ENCODE measurements around the gene UBXN11. TPM values are rescaled to one million over a fixed set of nuclear protein-coding genes. Genes with fewer than 3 reads are reported as not detected.
"Not testable (repeated sequence)": the region's sequence is repeated elsewhere in the genome, so short reads cannot be mapped to it uniquely, and the experiment has no call there.

The UBXN11 gene
- total RNA-seq, 1 donor from 2014 or later = 7.8 TPM

DNA sequence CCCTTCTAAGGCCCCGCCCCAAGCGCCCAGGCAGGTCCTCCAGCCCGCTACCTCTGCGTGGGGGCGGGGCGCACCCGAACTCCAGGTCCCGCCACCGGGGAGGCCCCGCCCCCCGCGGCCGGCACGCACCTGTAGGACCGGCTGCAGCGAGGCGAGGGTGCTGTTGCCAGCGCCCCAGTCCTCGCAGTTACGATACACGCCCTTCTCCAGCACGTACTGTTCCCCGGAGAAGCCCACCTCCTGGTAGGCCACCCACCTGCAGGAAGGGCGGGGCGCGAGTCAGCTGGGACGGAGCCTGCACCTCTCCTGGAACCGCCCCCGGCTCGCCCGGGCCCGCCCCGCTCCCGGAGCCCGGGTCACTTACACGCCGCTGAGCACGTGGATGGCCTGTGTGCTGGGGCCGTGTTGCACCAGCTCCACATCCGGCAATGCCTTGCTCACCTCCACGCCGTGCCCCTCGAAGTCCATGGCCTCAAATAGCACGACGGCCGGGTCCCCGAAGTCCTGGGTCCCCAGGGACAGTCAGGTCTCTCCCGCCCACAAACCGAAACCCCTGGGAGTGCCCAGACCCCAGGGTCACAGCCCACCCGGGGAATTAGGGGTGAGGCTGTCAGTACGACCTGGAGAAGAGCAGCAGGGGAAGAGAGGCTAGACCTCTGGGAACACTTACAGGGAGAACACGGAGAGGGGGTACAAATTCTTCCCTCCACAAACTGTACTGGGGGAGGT is 30.2 kb upstream of the UBXN11 start:
- DNase-seq = peak; percentile 63

DNA sequence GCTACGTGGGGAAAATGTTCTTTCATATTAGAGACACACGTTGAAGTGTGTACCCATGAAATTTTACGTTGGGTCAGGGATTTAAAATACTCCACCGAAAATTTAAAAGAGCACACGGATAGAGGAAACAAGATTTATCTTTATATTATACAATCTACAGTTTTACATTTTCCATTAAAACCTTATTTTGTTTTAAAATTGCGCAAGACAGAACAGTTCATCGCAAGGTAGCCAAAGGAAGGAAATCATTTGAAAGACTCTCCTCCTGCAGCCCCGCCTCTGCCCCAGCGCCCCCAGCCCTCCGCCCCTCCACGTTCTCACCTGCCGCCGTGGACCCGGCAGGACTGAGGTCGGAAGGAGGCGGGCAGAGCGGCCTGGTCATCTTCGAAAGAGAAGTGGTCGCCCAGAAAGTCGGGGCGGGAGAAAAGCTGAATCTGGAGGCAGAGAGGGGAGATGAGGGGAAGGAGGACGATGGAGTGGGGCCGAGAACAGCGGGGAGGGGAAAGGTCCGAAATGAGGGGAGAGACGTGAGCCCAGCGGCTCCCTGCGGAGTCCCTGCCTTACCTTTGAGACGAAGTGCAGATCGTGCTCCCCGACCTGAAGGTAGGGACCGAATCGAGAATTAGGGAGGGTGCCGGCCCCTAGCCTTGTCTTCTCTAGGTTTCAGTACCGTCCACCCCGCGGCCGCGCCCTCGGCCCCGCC is 29.5 kb upstream of the UBXN11 start:
- DNase-seq = no peak

DNA sequence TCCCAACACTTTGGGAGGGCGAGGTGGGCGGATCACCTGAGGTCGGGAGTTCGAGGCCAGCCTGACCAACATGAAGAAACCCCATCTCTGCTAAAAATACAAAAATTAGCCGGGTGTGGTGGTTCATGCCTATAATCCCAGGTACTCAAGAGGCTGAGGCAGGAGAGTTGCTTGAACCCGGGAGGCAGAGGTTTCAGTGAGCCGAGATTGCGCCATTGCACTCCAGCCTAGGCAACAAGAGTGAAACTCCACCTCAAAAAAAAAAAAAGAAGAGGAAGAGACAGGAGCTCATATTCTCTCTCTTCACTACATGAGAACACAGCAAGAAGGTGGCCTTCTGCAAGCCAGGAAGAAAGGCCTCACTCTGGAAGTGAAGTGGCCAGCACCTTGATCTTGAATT is 26.9 kb upstream of the UBXN11 start:
- DNase-seq = not testable (repeated sequence)

DNA sequence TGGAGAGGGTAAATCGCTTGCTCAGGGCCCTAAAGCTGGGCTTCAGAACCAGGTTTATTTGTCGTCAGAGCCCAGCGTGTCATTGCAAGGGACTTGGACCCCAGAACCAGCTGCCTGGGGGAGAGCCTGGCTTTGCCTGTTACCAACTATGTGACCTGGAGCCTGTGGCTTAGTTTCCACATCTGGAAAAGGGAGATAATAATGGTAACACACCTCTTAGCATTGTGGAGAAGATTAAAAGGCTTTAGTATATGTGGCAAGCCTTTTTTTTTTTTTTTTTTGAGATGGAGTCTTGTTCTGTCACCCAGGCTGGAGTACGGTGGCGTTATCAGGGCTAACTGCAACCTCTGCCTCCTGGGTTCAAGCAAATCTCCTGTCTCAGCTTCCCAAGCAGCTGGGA is 23.8 kb upstream of the UBXN11 start:
- DNase-seq = no peak

DNA sequence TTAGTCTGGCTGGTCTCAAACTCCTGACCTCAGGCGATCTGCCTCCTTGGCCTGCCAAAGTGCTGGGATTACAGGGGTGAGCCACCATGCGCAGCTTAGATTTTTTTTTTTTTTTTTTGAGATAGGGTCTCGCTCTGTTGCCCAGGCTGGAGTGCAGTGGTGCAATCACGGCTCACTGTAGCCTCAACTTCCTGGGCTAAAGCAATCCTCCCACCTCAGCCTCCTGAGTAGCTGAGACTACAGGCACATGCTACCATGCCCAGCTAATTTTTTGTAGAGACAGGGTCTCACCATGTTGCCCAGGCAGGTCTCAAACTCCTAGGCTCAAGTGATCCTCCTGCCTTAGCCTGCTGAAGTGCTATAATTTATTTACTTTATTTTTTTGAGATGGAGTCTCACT is 22.9 kb upstream of the UBXN11 start:
- DNase-seq = not testable (repeated sequence)

DNA sequence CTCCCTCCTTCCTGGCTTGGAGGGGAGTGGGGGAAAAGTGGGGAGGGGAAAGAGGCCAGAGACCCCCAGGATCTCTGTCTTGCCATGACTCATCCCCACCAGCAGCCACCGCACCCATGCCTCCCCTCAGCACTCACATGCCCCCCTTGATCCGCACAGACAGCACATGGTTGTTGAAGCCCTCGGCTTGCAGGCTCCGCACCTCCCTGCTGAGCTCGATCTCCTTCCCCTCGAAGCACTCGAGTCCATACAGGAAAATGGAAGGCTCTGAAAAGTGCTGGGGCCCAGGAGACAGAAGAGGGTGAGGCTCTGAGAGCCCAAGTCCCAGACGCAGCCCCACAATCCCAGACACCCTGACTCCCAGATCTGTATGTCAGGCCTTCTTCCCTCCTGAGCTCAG is 22.2 kb upstream of the UBXN11 start:
- no peak for DNase-seq

DNA sequence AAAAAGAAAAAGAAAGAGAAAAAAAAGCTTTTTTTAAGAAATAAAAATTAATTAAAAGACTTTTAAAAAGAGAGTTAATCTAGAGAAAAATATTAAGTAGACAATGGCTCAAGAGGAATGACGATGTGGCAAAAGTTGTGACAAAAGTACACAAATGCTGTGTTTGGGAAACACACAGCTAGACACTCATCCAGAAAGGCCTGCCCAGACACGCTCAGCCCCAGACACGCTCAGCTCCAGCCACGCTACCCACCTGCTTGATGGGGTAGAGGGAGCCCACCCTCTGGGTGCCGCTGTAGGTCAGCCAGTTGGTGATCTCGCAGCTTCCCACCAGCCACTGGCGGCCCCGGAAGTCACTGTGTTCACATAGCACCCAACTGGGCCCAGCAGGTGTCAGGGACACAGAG is 21.5 kb upstream of the UBXN11 start:
- peak; percentile 22 for DNase-seq

DNA sequence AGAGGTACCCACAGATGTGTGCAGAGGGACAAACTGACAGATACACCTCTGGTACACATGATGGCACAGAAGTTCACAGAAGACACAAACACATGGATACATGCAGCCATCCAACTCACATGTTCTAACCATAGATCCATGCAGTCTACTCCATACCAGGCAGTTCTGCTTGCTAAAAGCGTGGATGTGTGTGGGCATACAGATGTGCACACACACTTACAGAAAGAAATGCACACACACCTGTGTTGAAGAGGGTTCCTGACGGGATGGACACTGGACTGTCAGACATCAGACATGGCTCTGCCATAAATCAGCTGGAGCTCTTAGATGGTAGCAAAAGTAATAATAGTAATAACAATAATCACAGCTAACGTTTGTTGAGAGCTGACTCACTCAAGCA is 18.1 kb upstream of the UBXN11 start:
- no peak for DNase-seq

DNA sequence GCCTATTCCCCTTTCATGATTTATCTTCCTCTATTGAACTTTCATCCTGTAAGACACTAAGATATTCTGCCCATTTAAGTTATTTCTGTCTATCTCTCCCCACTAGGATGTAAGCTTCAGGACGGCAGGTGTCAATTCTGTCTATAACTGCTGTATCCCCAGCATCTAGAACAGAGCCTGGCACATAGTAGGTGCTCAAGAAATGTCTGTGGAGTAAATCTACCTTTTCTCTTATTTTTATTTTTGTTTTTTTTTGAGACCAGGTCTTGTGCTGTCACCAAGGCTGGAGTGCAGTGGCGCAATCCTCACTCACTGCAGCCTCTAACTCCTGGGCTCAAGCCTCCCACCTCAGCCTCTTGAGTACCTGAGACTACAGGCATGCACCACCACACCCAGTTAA is 16.9 kb upstream of the UBXN11 start:
- DNase-seq = no peak

DNA sequence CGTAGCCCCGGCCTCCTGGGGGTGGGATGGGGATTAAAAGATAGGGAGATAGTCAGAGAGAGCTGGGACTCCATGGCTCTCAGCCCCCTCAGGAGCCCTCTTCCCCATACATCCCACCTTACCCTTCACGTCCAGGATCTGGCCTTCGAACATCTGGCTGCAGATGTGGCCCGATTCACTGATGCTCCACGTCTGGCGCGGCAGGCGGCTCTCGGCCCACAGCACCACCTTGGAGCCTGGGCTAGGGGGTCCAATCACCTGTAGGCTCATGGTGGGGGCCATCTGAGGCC is 15.6 kb upstream of the UBXN11 start:
- no peak for DNase-seq

DNA sequence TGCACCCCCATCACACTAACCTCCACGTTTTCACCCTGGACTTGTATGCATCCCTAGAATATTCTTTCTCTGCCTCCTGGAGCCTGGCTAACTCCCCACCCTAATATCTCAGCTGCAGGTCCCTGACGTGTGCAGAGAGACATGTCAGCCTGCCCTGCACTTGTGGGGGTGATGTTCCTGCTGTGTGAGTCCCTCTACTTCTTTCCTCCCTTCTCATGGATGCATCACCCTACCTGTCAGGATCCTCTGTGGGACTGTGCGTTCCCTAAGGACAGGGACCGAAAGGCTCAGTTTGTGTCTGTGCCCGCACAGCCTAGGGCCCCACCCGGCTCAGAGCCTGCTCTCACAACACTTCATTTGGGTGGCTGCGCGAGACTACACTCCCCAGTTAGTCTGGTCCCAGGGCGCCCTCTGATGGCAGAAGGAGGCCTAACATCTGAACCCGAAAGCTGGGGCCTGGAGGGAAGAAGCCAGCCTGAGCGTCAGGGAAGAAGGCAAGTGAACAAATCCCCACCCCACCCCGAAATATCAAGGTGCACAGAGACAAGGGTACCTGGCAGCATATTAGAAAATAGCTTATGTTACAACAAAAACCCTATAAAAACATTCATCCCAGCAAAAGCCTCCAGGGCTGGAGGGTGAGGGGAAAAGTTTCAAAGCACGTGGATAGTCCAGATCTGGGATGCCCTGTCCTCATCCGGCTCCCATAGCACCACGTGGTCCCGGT is 15.0 kb upstream of the UBXN11 start:
- peak; percentile 95 for DNase-seq

DNA sequence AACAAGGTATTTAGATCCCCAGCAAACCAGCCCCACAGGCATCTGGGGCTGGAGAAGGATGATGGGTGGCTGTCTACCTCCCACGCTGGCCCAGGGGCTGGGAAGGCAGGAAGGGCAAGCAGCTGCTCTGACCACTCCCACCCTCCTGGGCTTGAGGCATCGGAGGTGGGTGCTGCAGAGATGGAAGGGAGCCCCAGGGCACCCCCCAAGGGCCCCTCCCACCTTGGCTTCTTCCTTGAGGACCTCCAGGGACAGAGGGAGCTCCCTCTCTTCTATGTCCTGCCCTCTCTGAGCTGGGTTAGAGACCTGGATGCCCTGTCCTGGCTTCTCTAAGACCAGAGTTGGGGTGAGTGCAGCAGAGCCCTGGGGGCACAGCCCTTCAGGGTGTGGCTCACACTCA is 14.5 kb upstream of the UBXN11 start:
- DNase-seq = no peak

DNA sequence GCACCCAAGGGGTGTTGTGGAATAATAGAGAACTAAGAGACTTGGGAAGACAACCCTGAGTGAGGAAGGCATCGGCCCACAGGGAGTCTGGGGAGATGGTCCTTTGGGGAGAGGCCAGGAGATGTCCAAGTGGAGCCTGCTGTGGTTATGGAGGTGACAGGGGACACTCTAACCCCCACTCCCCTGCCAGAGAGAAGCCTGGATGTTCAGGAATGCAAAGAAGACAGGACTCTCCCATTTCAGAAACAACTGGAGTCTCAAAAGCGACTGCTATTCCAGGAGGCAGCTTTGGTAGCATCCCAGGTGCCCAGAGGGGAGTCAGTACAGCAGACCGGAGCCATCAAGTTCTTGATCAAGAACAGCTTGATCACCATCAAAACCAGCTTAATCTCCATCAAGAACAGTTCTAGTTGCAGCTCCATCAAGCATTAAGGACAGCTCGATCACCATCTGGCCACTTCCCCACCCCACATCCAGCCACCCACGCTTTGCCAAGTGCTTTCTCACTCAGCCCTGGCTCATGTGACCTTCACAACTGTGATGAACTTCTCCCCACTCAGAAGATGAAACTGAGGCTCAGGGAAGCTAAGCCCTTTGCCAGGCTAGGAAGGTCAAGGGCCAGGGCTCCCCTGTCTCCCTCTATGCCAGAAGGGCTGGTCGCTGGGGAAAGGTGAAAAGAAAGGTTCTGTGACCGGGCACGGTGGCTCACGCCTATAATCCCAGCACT is 12.1 kb upstream of the UBXN11 start:
- DNase-seq = no peak

DNA sequence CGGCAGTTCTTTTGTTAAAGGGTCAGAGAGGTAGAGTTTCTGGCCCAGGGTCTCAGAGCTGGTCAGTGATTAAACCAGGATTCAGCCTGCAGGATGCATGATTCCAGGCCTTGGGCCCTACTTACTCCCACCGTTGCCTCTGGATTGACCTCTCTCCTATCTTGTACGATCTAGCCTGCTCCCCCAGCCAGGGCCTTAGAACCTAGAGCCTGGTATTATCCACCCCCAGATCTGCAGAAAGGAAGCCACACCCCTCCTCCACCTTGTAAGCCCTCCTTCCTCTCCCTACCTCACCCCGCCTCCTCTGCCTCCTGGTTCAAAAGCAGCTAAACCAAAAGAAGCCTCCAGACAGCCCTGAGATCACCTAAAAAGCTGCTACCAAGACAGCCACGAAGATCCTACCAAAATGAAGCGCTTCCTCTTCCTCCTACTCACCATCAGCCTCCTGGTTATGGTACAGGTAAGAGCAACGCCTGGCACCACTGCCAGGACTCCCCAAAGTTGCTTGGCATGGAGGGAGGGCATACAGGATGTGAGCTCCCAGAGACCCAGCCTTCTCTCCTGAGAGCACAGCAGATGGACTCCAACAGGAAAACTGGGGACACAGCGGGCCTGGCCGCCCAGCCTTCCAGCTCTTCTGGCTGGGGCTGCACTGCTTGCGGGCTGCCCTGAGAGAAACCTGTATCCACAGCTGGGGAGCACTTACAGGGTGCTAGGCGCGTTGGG is 11.3 kb upstream of the UBXN11 start, which contains the start of gene CD52:
CD52 (plus strand) TSS at position 347 of the 726 bp plus-strand sequence; CDS start at position 407, 60 bp downstream.
- DNase-seq = no peak

DNA sequence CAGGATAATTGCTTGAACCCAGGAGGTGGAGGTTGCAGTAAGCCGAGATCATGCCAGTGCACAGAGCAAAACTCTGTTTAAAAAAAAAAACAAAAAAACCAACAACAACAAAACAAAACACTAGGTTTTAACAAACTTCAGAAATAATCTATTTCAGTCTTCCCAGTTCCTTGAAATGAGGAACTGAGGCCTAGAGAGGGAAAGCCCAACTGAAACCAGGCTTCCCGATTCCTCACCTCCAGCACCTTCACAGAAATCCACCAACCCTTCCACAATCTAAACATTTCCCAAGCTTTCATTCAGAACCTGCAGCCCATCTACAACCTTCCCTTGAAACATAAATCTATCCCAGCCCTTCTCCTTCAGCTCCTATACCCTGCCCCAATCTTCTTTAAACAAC is 10.7 kb upstream of the UBXN11 start:
- DNase-seq = no peak

DNA sequence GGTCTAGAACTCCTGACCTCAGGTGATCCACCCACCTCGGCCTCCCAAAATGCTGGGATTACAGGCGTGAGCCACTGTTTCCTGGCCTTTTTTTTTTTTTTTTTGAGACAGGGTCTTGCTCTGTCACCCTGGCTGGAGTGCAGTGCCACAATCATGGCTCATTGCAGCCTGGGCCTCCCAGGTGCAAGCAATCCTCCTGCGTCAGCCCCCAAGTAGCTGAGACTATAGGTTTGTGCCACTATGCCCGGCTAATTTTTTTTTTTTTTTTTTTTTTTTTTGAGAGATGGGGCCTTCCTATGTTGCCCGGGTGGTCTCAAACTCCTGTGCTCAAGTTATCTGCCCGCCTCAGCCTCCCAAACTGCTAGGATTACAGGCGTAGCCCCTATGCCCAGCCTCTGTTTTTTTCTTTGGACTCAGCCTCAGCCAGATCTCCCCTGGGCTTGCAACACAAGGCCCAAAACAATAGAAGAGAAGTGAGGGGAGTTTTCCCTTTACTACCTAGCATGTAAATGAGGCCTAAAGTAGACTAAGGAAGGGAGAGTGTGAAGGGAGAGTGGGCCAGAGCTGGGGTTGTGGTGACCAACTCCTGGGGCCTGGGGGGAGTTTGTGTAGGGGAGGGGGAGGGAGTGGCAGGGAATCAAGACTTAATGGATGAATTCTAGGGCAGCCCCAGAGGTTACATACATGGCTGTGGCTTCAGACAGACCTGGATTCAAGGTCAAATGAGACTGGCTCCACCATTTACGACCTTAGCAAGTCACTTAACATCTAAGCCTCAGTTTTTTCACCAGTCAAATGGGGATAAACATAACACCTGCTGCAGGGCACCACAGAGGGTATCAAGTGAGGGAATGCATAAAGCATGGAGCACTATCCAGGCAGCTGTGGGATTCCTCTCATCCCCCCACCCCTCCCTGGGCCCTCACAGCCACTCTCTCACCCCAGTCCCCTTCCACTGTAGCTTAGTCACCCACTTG is 9.7 kb upstream of the UBXN11 start:
- DNase-seq = no peak

DNA sequence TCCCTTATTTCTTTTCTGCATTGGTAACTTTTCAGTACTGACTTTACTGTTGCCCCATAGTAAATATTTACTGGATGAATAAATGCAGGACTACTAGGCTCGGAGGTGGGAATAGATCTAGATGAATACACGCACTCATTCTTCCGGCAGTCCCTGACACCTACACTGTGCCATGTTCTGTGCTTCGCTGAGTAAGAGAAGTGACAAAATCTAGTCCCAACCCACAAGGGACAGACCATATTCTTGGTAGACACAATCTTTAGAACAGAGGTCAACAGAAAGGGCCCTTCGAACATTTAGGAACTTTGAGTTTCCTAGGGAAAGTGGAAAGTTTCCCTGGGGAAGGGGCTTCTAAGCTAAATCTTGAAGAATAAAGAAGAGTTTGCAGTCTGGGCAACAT is 8.1 kb upstream of the UBXN11 start:
- no peak for DNase-seq

DNA sequence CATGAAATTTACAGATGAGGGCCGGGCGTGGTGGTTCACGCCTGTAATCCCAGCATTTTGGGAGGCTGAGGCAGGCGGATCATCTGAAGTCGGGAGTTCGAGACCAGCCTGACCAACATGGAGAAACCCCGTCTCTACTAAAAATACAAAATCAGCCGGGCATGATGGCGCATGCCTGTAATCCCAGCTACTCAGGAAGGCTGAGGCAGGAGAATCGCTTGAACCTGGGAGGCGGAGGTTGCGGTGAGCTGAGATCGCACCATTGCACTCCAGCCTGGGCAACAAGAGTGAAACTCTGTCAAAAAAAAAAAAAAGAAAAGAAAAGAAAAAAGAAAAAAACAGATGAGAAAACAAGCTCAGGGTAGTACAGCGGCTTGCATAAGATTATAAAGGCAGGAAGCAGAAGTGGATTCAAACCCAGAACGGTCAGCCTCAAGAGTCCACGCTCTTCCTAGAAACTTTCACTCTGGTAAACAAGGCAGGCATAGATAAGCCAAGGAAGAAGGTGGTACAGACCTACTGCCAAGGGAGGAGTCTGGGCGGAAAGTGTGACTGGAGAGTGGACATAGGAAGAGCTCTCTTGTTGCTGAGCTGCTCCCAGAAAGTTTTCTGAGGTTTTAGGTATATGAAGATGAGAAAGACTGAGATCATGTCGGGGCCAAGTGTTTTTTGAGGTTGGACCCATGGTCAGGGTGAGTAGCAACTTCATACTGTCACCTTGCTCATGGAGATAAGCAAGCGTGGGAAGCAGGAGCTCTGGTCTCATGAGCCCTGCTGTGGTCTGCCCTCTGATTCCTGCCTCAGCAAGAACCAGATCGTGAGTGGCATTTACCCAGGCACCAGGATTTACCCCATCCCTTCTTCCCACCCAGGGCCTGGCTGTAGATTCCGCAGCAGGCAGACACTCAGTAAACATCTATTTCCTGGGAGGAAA is 1.8 kb upstream of the UBXN11 start:
- not testable (repeated sequence) for DNase-seq

DNA sequence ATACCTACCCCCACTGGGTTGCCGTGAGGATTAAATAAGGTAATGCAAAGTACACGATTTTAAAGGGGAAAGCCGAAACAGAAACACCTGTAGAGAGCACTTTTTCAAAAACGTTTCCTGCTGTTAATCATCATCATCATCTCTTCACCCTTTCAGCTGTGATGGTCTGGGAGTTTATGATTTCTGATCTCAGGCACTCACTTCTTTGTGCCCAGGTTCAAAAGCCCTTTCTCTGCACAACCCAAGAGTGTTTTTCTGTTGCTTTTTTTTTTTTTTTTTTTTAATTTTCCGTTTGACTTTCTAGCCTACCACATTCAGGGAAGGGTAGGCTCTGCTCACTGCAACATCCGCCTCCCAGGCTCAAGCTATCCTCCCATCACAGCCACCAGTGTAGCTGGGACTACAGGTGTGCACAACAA is 936 bp upstream of the UBXN11 start:
- no peak for DNase-seq
